Stimulated activated CD4-positive, alpha-beta T cell treated with anti-CD3 and anti-CD28 coated beads, Interleukin-4, amount 100 ng/mL, for 48 hours (primary cell): ENCODE results near the gene NUDCD3.

Experiments
- DNase-seq, 2 donors: peaks; one replicate each; pipeline ENCODE4 v3.0.0-alpha.2; 2020; ENCODE audit warnings: low read depth in 2 of 2

The NUDCD3 gene

GRCh38 chr7:44490351-44491200, at the start of gene NUDCD3:
Gene NUDCD3 (minus strand): TSS chr7:44490658. CDS start chr7:44490600, 58 bp downstream.
- peak; percentile 69 to 75 for DNase-seq

DNA sequence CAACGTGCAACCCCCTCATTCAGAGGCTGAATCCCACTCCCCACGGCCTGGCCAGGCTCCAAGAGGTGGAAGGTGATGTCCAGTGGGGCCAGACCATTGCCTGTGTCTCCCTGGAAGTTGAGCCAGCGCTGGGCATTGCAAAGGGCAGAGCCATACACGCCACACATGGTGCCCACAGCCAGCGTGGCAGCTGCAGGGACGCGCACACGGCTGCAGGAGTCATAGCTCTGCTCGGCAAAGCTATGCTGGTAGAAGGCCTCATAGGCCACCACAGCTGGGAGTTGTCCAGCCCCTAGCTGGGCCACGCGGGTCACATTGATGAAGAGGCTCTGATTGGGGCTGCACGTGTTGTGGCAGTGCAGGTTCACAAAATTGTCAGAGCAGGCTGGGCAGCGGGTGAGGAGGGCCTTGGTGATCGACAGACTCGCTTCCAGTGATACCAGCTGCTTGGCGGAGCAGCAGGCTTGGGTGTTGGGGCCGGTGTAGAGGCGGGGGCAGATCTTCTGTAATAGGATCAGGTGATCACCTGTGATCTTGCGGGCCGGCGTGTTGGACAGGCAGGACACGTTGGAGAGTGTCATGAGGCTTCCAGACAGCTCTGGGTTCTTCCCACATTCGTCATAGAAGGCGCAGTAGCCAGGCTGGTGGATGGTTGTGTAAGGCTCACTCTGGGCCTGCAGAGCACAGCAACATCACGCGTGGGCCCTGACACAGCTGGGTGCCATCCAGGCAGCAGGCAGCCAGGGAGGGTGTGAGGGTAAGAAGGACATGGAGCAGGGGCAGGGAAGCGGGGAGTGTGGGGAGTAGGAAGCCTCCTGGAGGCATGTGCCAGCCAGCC, 49.4 kb upstream of the NUDCD3 start:
- no peak for DNase-seq

DNA sequence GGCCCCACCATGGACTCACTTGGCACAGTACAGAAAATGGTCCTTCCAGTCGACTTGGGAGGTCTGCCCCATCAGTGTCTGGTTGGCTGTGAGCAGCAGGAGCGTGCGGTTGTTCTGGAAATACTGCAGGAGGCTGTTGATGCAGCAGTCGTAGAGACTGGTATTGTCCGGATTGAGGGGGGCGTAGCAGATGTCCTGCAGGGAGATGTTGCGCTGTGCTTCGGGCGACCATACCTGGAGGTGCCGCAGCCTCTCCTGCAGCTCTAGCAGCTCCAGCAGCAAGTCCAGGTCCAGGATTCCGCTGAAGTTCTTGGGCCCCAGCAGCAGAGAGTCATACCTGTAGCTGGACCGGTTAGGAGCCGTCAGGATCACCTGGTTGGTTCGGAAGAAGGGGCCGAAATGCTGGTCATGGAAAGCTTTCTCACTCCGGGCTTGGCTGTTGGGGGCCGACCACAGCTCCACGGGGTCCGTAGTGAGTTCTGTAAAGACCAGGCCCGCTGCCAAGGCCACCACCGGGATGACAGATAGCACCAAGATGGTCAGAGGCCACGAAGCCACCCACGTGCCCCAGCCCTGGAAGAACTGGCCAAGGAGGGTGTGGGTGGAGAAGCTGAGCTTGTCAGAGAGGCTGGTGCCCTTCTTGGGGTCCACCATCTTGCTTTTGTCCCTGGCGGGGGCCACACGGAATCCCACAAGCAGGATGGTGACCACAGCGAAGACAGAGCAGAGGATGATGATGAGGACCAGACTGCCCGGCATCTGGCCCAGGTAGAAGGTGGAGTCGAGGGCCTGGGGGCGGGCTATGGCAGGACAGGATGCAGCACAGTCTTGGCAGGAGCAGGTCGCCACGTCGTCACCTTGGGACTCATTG, 48.6 kb upstream of the NUDCD3 start:
- no peak for DNase-seq

DNA sequence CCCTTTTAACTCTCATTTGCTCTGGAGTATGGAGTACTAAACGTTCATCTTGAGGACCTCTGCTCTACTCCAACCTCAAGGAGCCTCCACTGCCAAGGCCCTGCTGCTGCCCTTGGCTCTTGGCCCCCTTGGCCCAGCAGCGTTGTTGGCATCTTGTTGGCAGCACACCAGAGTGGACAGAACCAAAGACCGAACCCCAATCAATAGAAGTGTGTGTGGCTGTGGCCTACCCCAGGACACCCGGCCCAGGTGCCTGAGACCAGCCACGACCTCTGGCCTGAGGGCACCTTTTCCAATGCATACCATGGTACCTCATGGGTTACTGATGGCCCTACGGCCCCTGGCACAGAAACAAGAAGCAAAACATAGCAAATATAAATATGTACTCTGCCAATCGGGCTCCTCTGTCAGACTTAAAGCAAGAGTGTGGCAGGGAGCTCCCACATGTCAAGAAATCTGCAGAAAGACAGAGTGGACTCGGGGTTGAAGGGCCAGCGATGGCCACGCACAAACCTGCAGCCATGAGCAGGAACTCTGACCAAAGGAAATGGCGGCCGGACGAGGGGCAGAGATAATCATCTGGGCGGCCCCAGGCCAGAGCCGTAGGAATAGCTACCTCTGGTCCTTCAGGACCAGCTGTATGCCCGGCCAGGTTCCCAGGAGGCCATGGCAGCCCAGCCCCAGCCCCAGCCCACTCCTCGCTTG, 47.8 kb upstream of the NUDCD3 start:
- no peak for DNase-seq

- no peak for DNase-seq
These were observed 47.0 kb upstream of the NUDCD3 start for GRCh38 chr7:44537442-44537841.

DNA sequence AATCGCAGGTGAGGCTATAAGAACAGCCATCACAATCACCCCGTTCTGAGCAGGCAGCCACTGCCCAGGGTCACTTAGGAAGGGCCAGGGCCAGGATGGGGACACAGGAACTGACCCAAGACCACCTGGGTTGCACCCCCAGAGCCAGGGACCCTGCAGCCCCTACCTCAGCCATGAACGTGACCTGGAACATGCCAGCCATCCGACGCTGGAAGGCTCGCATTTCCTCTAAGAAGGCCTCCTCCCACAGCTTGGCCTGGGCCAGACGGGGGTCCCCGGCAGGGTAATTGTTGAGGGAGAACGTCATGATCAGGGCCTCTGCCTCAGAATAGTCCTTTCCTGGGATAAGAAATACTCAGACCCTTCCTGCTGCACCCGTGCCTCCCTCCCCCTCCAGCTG, 45.6 kb upstream of the NUDCD3 start:
- no peak for DNase-seq

DNA sequence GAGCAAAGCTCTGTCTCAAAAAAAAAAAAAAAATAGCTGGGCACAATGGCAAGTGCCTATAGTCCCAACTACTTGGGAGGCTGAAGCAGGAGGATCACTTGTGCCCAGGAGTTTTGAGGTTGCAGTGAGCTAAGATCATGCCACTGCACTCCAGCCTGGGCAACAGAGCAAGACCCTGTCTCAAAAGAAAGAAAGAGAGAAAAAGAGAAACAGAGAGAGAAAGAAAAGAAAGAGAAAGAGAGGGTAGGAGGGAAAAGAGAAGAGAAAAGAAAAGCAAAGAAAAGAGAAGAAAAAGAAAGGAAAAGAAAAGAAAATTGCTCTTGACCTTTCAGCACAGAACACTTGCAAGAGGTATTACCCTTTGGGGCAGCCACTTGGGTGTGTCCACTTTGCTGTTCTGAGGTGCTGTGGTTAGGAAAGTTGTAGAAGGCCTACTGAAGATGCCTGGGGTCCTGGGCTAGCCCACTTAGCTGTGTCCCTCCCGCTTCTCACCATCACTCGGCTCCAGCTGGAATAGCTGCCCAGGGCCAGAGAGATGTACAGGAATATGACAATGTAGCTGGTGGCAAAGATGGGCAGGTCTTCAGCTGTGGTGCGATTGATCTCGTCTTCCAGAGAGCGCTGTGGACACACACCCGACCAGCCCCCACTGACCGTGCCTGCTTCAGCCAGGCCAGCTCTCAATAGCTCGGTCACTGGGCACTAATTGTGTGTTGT, 45.0 kb upstream of the NUDCD3 start:
- DNase-seq = no peak

- DNase-seq = peak; percentile 39 to 41
These were observed 44.0 kb upstream of the NUDCD3 start for GRCh38 chr7:44534501-44534900.

GRCh38 chr7:44534087-44534486, 43.6 kb upstream of the NUDCD3 start:
- DNase-seq = no peak

DNA sequence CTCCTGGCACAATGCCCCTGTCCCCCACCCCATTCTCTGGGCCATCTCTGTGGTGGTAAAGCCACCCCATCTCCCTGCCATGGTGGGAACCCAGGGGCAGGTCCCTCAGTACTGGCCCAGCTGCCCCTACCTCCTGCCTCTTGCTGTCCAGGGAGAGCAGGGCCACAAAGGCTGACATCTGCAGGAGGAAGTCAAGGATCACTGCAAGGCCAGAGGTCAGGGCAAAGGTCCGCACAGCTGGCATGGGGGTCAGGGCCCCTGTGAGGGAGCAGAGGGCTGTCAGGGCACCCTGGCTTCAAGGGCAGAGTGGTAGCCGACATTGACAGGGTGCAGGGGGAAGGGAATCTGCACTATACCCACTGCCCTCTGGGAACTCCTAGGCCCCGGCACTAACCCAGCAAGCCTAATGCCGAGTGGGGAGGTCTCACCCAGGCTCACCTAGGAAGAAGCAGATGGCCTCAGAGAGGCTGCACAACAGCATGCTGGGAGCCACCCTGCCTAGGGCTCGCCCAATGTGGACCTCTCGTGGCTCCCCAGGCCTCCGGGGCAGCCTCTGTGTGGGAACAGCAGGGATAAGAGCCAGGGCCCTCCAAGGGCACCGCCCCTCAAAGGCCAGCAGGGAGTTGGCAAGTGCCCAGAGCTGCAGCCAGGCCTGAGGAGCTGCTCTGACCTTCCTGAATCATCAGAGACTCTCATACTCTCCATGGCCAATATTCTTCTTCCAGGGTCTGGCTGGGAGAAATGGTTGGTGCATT, 43.0 kb upstream of the NUDCD3 start:
- no peak for DNase-seq

GRCh38 chr7:44531421-44532380, 41.2 kb upstream of the NUDCD3 start:
- DNase-seq = no peak

- no peak for DNase-seq
These were observed 40.5 kb upstream of the NUDCD3 start for GRCh38 chr7:44530990-44531389.

GRCh38 chr7:44524811-44525388, 34.4 kb upstream of the NUDCD3 start:
- no peak for DNase-seq

DNA sequence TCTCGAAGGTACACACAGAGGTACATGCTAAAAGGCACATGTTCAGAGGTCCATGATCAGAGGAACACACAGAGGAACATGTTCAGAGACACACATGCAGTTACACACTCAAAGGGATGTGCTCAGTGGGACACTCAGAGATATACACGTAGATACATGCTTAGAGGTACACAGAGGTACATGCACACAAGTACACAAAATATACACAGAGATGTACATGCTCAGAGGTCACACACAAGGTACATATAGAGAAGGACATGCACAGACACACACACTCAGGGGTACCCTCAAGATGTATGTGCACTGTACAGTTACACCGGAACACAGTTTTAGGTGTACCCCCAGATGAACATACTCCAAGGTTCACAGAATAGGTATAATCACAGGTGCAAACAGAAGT, 31.9 kb upstream of the NUDCD3 start:
- DNase-seq = no peak

- no peak for DNase-seq
These were observed 31.1 kb upstream of the NUDCD3 start for GRCh38 chr7:44521347-44522095.

DNA sequence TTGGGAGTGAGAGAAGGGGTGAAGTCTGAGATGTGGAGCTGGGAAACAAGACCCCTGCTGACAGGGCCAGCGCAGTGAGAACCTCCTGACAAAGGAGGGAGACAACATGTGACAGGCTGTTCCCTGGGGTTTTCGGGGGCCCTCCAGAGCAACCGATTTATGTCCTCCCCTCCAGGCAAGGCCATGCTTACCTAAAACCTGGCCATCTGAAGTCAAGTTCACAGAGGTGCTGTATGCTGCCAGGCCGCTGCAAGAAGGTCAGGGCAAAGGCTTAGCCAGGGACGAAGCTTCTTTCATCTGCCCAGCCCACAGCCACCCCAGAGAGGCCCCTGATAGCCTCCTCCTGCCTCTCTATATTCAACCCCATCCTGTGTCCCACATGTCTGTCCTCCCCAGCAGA, 30.1 kb upstream of the NUDCD3 start:
- DNase-seq = no peak

DNA sequence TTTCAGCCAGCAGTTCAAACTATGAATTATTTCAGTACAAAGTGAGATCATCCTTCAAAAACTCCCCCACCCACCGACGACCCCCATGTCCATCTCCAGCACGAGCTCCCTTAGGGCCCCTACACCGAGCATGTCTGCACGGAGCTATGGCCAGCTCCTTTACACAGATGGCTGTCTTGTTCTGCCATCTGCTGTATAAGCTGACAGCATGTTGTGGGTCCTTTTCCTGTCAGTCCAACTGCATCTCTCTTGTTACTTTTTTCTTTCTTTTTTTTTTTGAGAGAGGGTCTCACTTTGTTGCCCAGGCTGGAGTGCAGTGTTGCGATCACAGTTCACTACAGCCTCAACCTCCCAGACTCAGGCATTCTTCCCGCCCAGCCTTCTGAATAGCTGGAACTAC, 29.1 kb upstream of the NUDCD3 start:
- no peak for DNase-seq

- no peak for DNase-seq
These were observed 28.3 kb upstream of the NUDCD3 start for GRCh38 chr7:44518761-44519160.
